Thyroid gland (tissue), 4 donors: ENCODE data around the gene CIAO3.

Source experiments
- CTCF ChIP-seq, 6 experiments: fragments of 200-600 bp in 3 of 6; fragments of 450-650 bp in 3 of 6; sonication (generic) in 3 of 6; IDR thresholded peaks; one replicate each; pipeline ENCODE4 v1.5.1; 2016 to 2019; ENCODE audit warnings: antibody characterized with exemption in 6 of 6, mild to moderate bottlenecking in 2 of 6, inconsistent platforms in 1 of 6, moderate library complexity in 1 of 6
- POLR2A ChIP-seq, 2 donors: fragments of 450-650 bp; IDR thresholded peaks; one replicate each; pipeline ENCODE4 v1.6.1; 2017; ENCODE audit warnings: antibody characterized with exemption in 2 of 2, mild to moderate bottlenecking in 2 of 2, moderate library complexity in 1 of 2

- no peak for TF ChIP-seq CTCF (IDR thresholded peaks at IDR 0.05)
- TF ChIP-seq POLR2A (IDR thresholded peaks at IDR 0.05) = no peak
Observed at GRCh38 chr16:767743-768235, 27.0 kb upstream of the CIAO3 start.
